ENCODE measurements around the gene CDH4. TPM values are rescaled to one million over a fixed set of nuclear protein-coding genes. Genes with fewer than 3 reads are reported as not detected.

The CDH4 gene
- total RNA-seq, 2 donors from 2014 or later = 0.07 to 0.94 TPM

DNA sequence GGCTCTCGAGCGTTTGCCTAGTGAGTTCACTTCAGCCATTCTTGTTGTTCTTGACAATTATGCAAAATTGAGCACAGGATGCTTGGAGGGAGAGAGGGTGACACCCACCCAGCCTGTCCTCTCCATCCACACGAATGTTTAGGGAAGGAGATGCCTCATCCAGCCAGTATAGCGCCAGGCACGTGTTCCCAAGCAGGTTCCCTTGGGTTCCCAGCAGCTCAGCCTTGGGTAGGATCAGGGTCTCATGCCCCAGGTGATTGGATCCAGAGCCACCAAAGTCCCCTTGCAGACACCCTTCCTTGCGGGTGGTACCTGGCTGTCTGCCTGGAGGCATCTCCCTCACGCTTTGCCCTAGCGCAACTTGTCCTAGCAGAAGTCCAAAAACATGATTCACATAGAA is 394.9 kb downstream of the CDH4 start:
- Histone ChIP-seq H3K4me3 (no peak overlapping the region), H3K36me3 (no peaks in the 10 kb centered on the region), H3K27me3 (no peaks in the 10 kb centered on the region), H3K27ac (no peak overlapping the region), H3K9me3 (peaks cover 0 to 7% of the 10 kb centered on the region in 2 donors), H3K4me1 (no peaks in the 10 kb centered on the region)
- TF ChIP-seq, protein P1, sequence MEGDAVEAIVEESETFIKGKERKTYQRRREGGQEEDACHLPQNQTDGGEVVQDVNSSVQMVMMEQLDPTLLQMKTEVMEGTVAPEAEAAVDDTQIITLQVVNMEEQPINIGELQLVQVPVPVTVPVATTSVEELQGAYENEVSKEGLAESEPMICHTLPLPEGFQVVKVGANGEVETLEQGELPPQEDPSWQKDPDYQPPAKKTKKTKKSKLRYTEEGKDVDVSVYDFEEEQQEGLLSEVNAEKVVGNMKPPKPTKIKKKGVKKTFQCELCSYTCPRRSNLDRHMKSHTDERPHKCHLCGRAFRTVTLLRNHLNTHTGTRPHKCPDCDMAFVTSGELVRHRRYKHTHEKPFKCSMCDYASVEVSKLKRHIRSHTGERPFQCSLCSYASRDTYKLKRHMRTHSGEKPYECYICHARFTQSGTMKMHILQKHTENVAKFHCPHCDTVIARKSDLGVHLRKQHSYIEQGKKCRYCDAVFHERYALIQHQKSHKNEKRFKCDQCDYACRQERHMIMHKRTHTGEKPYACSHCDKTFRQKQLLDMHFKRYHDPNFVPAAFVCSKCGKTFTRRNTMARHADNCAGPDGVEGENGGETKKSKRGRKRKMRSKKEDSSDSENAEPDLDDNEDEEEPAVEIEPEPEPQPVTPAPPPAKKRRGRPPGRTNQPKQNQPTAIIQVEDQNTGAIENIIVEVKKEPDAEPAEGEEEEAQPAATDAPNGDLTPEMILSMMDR (IDR thresholded peaks at IDR 0.05) = no peak
- DNase-seq (ENCODE audit: low spot score) = no peak

DNA sequence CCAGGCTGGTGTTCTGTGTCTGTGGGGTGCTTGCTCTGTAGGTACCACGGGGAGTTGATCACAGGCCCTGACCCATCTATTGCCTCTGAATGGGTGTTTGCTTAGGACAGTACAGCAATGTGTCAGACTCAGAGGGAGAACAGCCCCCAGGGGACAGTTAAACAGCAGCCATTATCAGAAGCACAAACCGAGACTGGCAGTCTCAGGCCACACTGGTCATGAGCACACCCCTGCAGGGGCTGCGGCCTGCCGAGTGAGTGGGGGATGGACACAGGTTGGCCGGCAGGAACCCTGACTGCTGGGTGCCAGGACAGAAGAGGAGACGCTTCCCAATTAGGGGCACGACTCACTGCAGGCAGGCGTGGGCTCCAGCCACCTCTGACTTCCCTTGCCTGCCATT is 395.6 kb downstream of the CDH4 start:
- Histone ChIP-seq H3K4me1 (no peaks in the 10 kb centered on the region), H3K27ac (no peak overlapping the region), H3K9me3 (peaks cover 0 to 7% of the 10 kb centered on the region in 2 donors), H3K4me3 (no peak overlapping the region), H3K27me3 (no peaks in the 10 kb centered on the region), H3K36me3 (no peaks in the 10 kb centered on the region)
- TF ChIP-seq, protein P1 (IDR thresholded peaks at IDR 0.05) = no peak
- DNase-seq (ENCODE audit: low spot score) = no peak

DNA sequence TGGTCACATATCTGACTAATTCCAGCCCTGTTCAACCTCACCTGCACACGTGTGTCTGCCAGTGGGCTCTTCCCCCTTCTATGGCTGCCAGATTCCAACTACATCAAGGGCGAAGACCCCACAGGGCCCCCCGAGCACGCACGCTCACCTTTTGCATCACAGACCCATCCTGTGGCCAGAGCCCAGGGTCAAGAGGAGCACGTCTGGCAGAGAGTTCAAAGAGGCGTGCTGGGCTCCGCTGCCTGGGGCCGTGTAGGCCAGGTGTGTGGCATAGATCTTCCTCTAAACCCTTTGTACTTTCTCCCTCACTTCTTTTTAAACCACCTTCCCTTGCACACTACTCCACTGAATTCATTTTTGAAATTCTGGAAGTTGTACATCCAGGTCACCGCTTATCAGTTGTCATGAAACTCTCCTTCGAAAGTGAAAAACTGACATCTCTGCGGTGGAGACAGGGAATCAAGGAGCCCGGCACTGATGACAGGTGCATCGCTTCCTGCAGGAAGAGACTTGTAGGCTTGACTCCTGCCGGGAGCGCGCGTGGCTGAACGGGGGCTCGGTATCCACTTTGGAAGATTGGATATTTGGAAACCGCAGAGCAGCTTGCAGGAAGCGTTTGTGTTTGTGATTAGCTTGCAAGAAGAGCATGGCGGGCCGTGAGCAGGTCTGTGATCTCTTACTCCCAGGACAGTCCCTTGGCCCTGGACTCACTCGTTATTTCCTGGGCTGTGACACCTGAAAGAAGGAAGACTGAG is 397.2 kb downstream of the CDH4 start:
- DNase-seq (ENCODE audit: low spot score) = no peak
- no peaks in the 10 kb centered on the region for H3K36me3 ChIP-seq
- no peak overlapping the region for H3K27ac ChIP-seq
- TF ChIP-seq, protein P1 (IDR thresholded peaks at IDR 0.05) = no peak
- H3K4me1 ChIP-seq = no peaks in the 10 kb centered on the region
- no peaks in the 10 kb centered on the region for H3K27me3 ChIP-seq
- H3K9me3 ChIP-seq = no peaks in the 10 kb centered on the region
- H3K4me3 ChIP-seq = no peak overlapping the region

DNA sequence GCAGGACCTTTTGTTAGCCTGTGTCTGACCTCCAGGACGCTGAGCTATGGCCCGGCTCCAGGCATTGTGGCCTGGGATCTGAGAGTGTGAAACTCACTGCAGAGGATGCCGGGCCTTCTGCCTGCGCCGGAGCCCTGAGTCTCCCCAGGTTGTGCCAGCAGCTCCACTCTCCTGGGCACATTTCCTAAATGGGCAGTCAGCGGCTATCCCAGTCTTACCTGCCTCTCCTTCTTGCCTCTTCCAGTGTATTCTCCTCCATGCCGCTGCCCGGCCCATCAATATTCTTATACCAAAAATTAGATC is 397.8 kb downstream of the CDH4 start:
- Histone ChIP-seq H3K27ac (no peak overlapping the region), H3K4me3 (no peak overlapping the region), H3K27me3 (no peaks in the 10 kb centered on the region), H3K9me3 (no peaks in the 10 kb centered on the region), H3K36me3 (no peaks in the 10 kb centered on the region), H3K4me1 (no peaks in the 10 kb centered on the region)
- TF ChIP-seq, protein P1 (IDR thresholded peaks at IDR 0.05) = no peak
- DNase-seq (ENCODE audit: low spot score) = no peak

DNA sequence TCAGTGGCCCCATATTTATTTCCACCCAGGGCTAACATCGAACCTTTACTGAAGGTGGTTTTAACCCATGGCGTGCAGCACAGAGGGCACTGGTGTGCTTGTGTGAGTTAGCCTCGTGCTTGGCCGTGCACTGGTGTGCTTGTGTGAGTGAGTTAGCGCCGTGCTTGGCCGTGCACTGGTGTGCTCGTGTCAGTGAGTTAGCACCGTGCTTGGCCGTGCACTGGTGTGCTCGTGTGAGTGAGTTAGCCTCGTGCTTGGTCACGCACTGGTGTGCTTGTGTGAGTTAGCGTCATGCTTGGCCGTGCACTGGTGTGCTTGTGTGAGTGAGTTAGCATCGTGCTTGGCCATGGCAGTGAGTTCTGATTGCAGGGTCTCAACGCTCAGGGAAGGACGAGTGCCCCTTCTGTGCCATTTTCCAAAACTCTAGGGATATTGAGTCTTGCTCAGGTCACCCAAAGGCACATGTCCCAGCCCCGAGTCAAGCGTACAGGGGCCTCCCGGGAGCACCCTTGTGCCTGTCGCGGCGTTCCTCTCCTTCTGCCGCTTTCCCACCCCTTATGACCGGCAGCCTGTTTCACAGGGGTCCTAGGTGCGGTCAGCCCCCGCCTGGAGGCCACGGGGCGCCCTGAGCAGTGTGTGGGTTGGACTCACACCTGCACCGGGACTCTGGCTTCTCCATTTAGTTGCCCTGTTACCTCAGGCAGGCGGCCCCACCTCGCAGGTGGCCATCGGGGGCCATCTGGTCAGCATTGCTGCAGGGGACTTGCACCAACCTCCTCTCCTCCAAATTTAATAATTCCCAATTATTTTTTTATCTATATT is 399.1 kb downstream of the CDH4 start:
- DNase-seq (ENCODE audit: low spot score) = no peak
- H3K4me1 ChIP-seq = no peaks in the 10 kb centered on the region
- H3K27ac ChIP-seq = no peak overlapping the region
- H3K27me3 ChIP-seq = no peaks in the 10 kb centered on the region
- TF ChIP-seq, protein P1 (IDR thresholded peaks at IDR 0.05) = no peak
- H3K4me3 ChIP-seq = no peak overlapping the region
- H3K36me3 ChIP-seq = no peaks in the 10 kb centered on the region
- no peaks in the 10 kb centered on the region for H3K9me3 ChIP-seq
